Measurements from ENCODE around the gene NPHP4.

- TF ChIP-seq, protein P1, sequence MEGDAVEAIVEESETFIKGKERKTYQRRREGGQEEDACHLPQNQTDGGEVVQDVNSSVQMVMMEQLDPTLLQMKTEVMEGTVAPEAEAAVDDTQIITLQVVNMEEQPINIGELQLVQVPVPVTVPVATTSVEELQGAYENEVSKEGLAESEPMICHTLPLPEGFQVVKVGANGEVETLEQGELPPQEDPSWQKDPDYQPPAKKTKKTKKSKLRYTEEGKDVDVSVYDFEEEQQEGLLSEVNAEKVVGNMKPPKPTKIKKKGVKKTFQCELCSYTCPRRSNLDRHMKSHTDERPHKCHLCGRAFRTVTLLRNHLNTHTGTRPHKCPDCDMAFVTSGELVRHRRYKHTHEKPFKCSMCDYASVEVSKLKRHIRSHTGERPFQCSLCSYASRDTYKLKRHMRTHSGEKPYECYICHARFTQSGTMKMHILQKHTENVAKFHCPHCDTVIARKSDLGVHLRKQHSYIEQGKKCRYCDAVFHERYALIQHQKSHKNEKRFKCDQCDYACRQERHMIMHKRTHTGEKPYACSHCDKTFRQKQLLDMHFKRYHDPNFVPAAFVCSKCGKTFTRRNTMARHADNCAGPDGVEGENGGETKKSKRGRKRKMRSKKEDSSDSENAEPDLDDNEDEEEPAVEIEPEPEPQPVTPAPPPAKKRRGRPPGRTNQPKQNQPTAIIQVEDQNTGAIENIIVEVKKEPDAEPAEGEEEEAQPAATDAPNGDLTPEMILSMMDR (conservative IDR thresholded peaks at IDR 0.05; ENCODE audit: low read depth, low read length), result no peak
- TF ChIP-seq EZH2 (IDR thresholded peaks at IDR 0.05; ENCODE audit: low read length, unreplicated experiment), result no peak
- no peak for TF ChIP-seq EZH2phosphoT487 (IDR thresholded peaks at IDR 0.05; ENCODE audit: borderline replicate concordance, low read length)
Observed at GRCh38 chr1:5828308-5828935, 163.8 kb downstream of the NPHP4 start.
